ENCODE results near the gene LBP. TPM values are rescaled to one million over a fixed set of nuclear protein-coding genes. Genes with fewer than 3 reads are reported as not detected.

LBP gene
- total RNA-seq, 4 donors from 2014 or later, result not detected

GRCh38 chr20:38300438-38300837, 45.8 kb upstream of the LBP start:
- H3K27ac ChIP-seq, result no peak overlapping the region
- TF ChIP-seq EP300 (IDR thresholded peaks at IDR 0.05; ENCODE audit: low read depth) (no peak), POLR2A (IDR thresholded peaks at IDR 0.05) (no peak), CTCF (IDR thresholded peaks at IDR 0.05) (no peak), POLR2AphosphoS5 (IDR thresholded peaks at IDR 0.05) (no peak)
- intact Hi-C loops (cut with DNase I; ENCODE audit: low total_unique reads) (no loop called here), in situ Hi-C loops (cut with MboI; ENCODE audit: low pct_ligation_motif_present in 1 of 4, low pct_unique_long_range_greater_than_20kb in 1 of 4, low sequenced_read_pairs in 3 of 4) (no loop called here)
- no peaks in the 10 kb centered on the region for H3K36me3 ChIP-seq
- 80 to 84% methylated on average over 4 of the region's 4 CpGs for WGBS, 2 donors (ENCODE audit: low coverage in 1 of 2)
- no peaks in the 10 kb centered on the region for H3K9me3 ChIP-seq
- H3K4me3 ChIP-seq, result no peak overlapping the region
- DNase-seq, result no peak
- peaks cover 8% of the 10 kb centered on the region for H3K27me3 ChIP-seq
- H3K4me1 ChIP-seq, result peaks cover 0 to 7% (median 0%) of the 10 kb centered on the region in 4 donors

- no peak for TF ChIP-seq EP300 (IDR thresholded peaks at IDR 0.05; ENCODE audit: low read depth)
- no peak for TF ChIP-seq POLR2AphosphoS5 (IDR thresholded peaks at IDR 0.05)
- no peak for TF ChIP-seq POLR2A (IDR thresholded peaks at IDR 0.05)
- TF ChIP-seq CTCF (IDR thresholded peaks at IDR 0.05), result no peak
- 74 to 79% methylated on average over 2 to 3 of the region's 3 CpGs for WGBS, 2 donors (ENCODE audit: low coverage in 1 of 2)
- H3K27ac ChIP-seq, result no peak overlapping the region
- DNase-seq, result no peak
- intact Hi-C loops (cut with DNase I; ENCODE audit: low total_unique reads) (no loop called here), in situ Hi-C loops (cut with MboI; ENCODE audit: low pct_ligation_motif_present in 1 of 4, low pct_unique_long_range_greater_than_20kb in 1 of 4, low sequenced_read_pairs in 3 of 4) (no loop called here)
- H3K4me1 ChIP-seq, result peaks cover 0 to 7% (median 0%) of the 10 kb centered on the region in 4 donors
- peaks cover 16% of the 10 kb centered on the region for H3K27me3 ChIP-seq
- H3K4me3 ChIP-seq, result no peak overlapping the region
- H3K9me3 ChIP-seq, result no peaks in the 10 kb centered on the region
- no peaks in the 10 kb centered on the region for H3K36me3 ChIP-seq
Measured at GRCh38 chr20:38301309-38301708, 45.0 kb upstream of the LBP start.

GRCh38 chr20:38302786-38303185, 43.5 kb upstream of the LBP start:
- TF ChIP-seq POLR2AphosphoS5 (IDR thresholded peaks at IDR 0.05) (no peak), POLR2A (IDR thresholded peaks at IDR 0.05) (no peak), EP300 (IDR thresholded peaks at IDR 0.05; ENCODE audit: low read depth) (no peak), CTCF (IDR thresholded peaks at IDR 0.05) (no peak)
- Histone ChIP-seq H3K27me3 (peaks cover 17% of the 10 kb centered on the region), H3K36me3 (no peaks in the 10 kb centered on the region), H3K27ac (no peak overlapping the region), H3K4me1 (peaks cover 0 to 7% (median 0%) of the 10 kb centered on the region in 4 donors), H3K4me3 (no peak overlapping the region), H3K9me3 (no peaks in the 10 kb centered on the region)
- no peak for DNase-seq
- WGBS, 2 donors (ENCODE audit: low coverage in 1 of 2), result 34% methylated on average over 11 of the region's 11 CpGs; no CpG with 5 or more reads in 1 of the 2 donors
- in situ Hi-C loops (cut with MboI; ENCODE audit: low pct_ligation_motif_present in 1 of 4, low pct_unique_long_range_greater_than_20kb in 1 of 4, low sequenced_read_pairs in 3 of 4) (no loop called here), intact Hi-C loops (cut with DNase I; ENCODE audit: low total_unique reads) (no loop called here)

- no peak for TF ChIP-seq POLR2A (IDR thresholded peaks at IDR 0.05)
- TF ChIP-seq POLR2AphosphoS5 (IDR thresholded peaks at IDR 0.05), result no peak
- no peak for TF ChIP-seq EP300 (IDR thresholded peaks at IDR 0.05; ENCODE audit: low read depth)
- no peak for TF ChIP-seq CTCF (IDR thresholded peaks at IDR 0.05)
- H3K27ac ChIP-seq, result no peak within 1 kb of the TSS
- H3K9me3 ChIP-seq, result no peaks in the 10 kb centered on the region
- in situ Hi-C loops (cut with MboI; ENCODE audit: low pct_ligation_motif_present in 1 of 4, low pct_unique_long_range_greater_than_20kb in 1 of 4, low sequenced_read_pairs in 3 of 4) (no loop called here), intact Hi-C loops (cut with DNase I; ENCODE audit: low total_unique reads) (no loop called here)
- H3K36me3 ChIP-seq, result no peaks in the 10 kb centered on the region
- H3K4me1 ChIP-seq, result peaks cover 0 to 5% (median 0%) of the 10 kb centered on the region in 4 donors
- DNase-seq, result no peak
- H3K27me3 ChIP-seq, result peaks cover 17% of the 10 kb centered on the region
- H3K4me3 ChIP-seq, result no peak within 1 kb of the TSS
- WGBS, 2 donors (ENCODE audit: low coverage in 1 of 2), result 68% methylated on average over 21 of the region's 21 CpGs; no CpG with 5 or more reads in 1 of the 2 donors
Measured at GRCh38 chr20:38303908-38304379, 42.3 kb upstream of the LBP start, which contains the start of gene BPI. Gene BPI (plus strand): TSS chr20:38304156. CDS start chr20:38304224, 68 bp downstream.
